Effector memory CD8-positive, alpha-beta T cell (primary cell): ENCODE measurements around the gene PAM16.
"Not testable (repeated sequence)": the region's sequence is repeated elsewhere in the genome, so short reads cannot be mapped to it uniquely, and the experiment has no call there.

Source experiments
- ATAC-seq: fragments of 150-1000 bp; cut with Tn5 transposase; replicated peaks from 2 replicates; pipeline ENCODE4 v1.10.0; 2021; ENCODE audit warnings: mild to moderate bottlenecking, moderate library complexity
- DNase-seq, 3 experiments: peaks; one replicate each; pipeline ENCODE4 v3.0.0; 2021
- H3K27ac Mint-ChIP-seq, 2 donors: one replicate each; pipeline ENCODE4 v1.8.0; 2022; ENCODE audit warnings: mild to moderate bottlenecking in 2 of 2, mixed read lengths in 2 of 2, moderate library complexity in 2 of 2
- H3K27me3 Mint-ChIP-seq, 2 donors: one replicate each; pipeline ENCODE4 v1.8.0; 2022; ENCODE audit warnings: mixed read lengths in 2 of 2
- H3K36me3 Mint-ChIP-seq: one replicate; pipeline ENCODE4 v1.8.0; 2022; ENCODE audit warnings: mild to moderate bottlenecking, moderate library complexity, mixed read lengths; ENCODE audit not compliant: insufficient read depth
- H3K4me1 Mint-ChIP-seq, 2 donors: one replicate each; pipeline ENCODE4 v1.8.0; 2022; ENCODE audit warnings: low read depth in 2 of 2, mixed read lengths in 2 of 2
- H3K4me3 Mint-ChIP-seq, 2 donors: one replicate each; pipeline ENCODE4 v1.8.0; 2022; ENCODE audit warnings: mild to moderate bottlenecking in 2 of 2, mixed read lengths in 2 of 2, moderate library complexity in 2 of 2
- H3K9me3 Mint-ChIP-seq, 2 donors: one replicate each; pipeline ENCODE4 v1.8.0; 2022; ENCODE audit warnings: mixed read lengths in 2 of 2

PAM16 gene

DNA sequence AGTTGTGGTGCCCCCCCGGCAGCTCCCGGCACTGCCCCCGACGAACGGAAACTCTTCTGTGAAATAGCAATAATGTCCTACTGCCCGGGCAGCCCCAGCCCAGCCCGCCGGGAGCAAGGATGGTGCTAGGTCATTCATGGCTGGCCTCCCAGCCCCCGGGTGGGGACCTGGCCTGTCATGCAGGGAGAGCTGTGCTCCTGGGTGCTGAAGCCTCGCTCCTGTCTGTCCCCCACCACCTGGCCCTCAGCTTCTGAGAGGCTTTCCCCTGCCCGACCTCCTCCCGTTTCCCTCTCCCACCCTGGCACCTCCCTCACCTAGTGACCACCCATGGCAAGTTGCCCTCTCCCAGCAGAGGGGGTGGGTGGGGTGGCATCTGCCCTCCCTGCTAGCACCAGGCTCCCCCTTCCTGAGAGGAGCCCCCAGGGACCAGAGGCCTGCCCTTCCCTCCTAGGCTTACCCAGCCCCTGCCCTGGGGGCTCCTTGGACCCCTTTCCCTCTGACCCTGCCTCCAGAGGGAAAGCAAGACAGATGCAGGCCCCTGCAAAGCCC, 13.5 kb downstream of the PAM16 start:
- H3K4me1 Mint-ChIP-seq, result no peaks in the 10 kb centered on the region
- H3K36me3 Mint-ChIP-seq, result peaks cover 3% of the 10 kb centered on the region
- H3K27me3 Mint-ChIP-seq, result no peaks in the 10 kb centered on the region
- no peak overlapping the region for H3K4me3 Mint-ChIP-seq
- H3K9me3 Mint-ChIP-seq, result no peaks in the 10 kb centered on the region
- H3K27ac Mint-ChIP-seq, result no peak overlapping the region
- ATAC-seq (no peak), DNase-seq (no peak)

DNA sequence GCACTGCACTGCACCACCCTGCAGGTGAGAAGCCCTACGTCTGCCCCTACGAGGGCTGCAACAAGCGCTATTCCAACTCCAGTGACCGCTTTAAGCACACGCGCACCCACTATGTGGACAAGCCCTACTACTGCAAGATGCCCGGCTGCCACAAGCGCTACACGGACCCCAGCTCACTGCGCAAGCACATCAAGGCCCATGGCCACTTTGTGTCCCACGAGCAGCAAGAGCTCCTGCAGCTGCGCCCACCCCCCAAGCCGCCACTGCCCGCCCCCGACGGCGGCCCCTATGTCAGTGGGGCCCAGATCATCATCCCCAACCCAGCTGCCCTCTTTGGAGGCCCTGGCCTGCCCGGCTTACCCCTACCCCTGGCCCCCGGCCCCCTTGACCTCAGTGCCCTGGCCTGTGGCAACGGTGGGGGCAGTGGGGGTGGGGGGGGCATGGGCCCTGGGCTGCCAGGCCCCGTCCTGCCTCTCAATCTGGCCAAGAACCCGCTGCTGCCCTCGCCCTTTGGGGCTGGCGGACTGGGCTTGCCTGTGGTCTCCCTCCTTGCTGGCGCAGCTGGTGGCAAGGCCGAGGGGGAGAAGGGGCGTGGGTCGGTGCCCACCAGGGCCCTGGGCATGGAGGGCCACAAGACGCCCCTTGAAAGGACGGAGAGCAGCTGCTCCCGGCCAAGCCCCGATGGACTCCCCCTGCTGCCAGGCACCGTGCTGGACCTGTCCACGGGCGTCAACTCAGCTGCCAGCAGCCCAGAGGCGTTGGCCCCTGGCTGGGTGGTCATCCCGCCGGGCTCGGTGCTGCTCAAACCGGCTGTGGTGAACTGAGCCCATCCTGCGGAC, 14.2 kb downstream of the PAM16 start:
- ATAC-seq, result no peak
- Mint-ChIP-seq H3K4me1 (no peaks in the 10 kb centered on the region), H3K36me3 (peaks cover 3% of the 10 kb centered on the region), H3K27me3 (no peaks in the 10 kb centered on the region), H3K27ac (no peak overlapping the region), H3K9me3 (no peaks in the 10 kb centered on the region), H3K4me3 (no peak overlapping the region)
- DNase-seq, result no peak

DNA sequence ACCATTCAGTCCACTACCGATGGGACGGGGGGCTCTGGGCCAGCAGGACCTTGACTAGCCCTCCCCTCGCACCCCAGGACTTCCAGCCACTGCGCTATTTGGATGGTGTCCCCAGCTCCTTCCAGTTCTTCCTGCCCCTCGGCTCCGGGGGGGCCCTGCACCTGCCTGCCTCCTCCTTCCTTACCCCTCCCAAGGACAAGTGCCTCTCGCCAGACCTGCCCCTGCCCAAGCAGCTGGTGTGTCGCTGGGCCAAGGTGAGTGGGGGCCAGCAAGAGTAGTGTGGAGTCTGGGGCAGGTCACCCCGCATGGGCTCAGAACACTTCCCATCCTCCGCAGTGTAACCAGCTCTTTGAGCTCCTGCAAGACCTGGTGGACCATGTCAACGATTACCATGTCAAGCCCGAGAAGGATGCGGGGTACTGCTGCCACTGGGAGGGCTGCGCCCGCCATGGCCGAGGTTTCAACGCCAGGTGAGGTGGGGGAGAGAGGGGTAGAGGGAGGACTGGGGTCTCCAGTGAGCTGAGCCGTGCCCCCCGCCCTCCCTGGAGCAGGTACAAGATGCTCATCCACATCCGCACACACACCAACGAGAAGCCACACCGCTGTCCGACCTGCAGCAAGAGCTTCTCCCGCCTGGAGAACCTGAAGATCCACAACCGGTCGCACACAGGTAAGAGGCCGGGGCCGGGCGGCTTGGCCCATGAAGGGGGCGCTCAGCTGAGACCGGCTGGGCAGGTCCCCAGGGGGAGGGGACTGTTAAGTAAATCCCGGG, 16.2 kb downstream of the PAM16 start:
- H3K27me3 Mint-ChIP-seq, result no peaks in the 10 kb centered on the region
- DNase-seq, result no peak
- no peaks in the 10 kb centered on the region for H3K4me1 Mint-ChIP-seq
- H3K9me3 Mint-ChIP-seq, result no peaks in the 10 kb centered on the region
- no peak overlapping the region for H3K27ac Mint-ChIP-seq
- H3K36me3 Mint-ChIP-seq, result peaks cover 3% of the 10 kb centered on the region
- no peak for ATAC-seq
- H3K4me3 Mint-ChIP-seq, result no peak overlapping the region

DNA sequence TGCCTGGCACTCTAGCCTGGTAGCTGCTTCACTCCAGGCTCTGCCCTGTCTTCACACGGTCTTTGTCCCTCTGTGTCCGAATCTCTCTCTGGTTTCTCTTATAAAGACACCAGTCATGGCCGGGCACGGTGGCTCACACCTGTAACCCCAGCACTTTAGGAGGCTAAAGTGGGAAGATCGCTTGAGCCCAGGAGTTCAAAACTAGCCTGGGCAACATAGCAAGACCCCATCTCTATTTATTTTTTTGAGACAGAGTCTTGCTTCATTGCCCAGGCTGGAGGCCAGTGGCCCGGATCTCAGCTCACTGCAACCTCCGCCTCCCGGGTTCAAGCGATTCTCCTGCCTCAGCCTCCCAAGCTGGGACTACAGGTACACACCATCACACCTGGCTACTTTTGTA, 17.4 kb downstream of the PAM16 start:
- ATAC-seq, H3K4me1 Mint-ChIP-seq, H3K36me3 Mint-ChIP-seq, H3K4me3 Mint-ChIP-seq, DNase-seq, H3K27me3 Mint-ChIP-seq, H3K9me3 Mint-ChIP-seq, H3K27ac Mint-ChIP-seq: not testable (repeated sequence)

DNA sequence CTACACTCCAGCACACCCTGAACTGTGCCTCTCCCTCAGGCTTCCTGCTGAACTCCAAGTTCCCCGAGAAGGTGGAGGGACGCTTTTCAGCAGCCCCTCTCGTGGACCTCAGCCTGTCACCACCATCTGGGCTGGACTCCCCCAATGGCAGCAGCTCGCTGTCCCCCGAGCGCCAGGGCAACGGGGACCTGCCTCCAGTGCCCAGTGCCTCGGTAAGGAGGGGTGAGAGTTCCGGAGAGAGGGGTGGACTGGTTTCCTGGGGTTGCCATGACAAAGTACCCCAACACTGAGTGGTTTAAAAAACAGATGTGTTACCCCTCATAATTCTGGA, 17.8 kb downstream of the PAM16 start:
- H3K27ac Mint-ChIP-seq, result no peak overlapping the region
- no peak overlapping the region for H3K4me3 Mint-ChIP-seq
- no peak for DNase-seq
- ATAC-seq, result no peak
- no peaks in the 10 kb centered on the region for H3K9me3 Mint-ChIP-seq
- H3K4me1 Mint-ChIP-seq, result no peaks in the 10 kb centered on the region
- H3K27me3 Mint-ChIP-seq, result peaks cover 0 to 4% of the 10 kb centered on the region in 2 donors
- H3K36me3 Mint-ChIP-seq, result peaks cover 3% of the 10 kb centered on the region

DNA sequence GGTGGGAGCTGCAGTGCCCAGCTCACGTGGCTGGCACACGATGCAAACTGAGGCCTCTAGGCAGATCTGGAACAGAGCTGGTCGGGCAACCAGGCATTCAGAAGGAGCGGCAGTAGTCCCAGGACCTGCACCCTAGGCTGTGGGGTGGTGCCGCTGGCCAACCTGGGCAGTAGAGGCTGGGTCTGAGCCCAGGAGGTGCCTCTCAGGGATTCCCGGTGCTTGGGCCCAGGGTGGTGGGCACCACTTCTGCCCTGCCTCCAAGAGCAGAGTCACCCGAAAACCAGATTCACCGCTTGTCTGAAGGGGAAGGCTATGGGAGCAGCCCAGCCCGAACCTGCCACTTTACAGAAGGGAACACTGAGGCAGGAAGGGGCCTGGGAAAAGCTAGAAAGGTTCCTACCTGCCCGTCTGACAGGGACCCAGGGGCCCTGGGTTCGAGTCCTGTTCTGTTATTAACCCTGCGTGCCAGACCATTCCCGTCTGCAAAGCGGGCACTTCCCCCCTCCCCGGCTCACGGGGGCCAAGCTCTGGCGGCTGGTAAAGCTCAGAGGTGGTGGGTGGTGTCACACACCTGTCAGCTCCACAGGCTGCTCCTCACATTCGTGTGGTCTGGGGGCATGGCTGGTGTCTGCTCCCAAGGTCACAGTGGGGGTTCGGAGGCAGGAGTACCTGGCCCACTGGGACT, 18.4 kb downstream of the PAM16 start:
- Mint-ChIP-seq H3K9me3 (no peaks in the 10 kb centered on the region), H3K27me3 (peaks cover 0 to 8% of the 10 kb centered on the region in 2 donors), H3K4me1 (no peaks in the 10 kb centered on the region), H3K4me3 (no peak overlapping the region), H3K27ac (no peak overlapping the region), H3K36me3 (peaks cover 3% of the 10 kb centered on the region)
- no peak for DNase-seq
- no peak for ATAC-seq

DNA sequence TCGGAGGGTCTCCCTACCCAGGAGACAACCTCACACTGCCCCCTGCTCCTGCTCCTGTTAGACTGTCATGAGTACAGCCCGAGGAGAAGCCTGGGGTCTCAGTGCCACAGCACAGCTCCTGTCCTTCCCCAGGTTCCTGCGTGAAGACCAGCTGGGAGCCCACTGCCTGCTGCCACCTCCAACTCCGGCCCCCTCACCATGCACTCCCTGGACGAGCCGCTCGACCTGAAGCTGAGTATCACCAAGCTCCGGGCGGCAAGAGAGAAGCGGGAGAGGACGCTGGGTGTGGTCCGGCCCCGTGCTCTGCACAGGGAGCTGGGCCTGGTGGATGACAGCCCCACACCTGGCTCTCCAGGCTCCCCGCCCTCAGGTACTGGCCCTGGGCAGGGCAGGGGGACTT, 19.0 kb downstream of the PAM16 start:
- H3K36me3 Mint-ChIP-seq, result peaks cover 3% of the 10 kb centered on the region
- no peak overlapping the region for H3K4me3 Mint-ChIP-seq
- no peaks in the 10 kb centered on the region for H3K9me3 Mint-ChIP-seq
- DNase-seq (no peak), ATAC-seq (no peak)
- no peak overlapping the region for H3K27ac Mint-ChIP-seq
- H3K27me3 Mint-ChIP-seq, result peaks cover 0 to 8% of the 10 kb centered on the region in 2 donors
- no peaks in the 10 kb centered on the region for H3K4me1 Mint-ChIP-seq

DNA sequence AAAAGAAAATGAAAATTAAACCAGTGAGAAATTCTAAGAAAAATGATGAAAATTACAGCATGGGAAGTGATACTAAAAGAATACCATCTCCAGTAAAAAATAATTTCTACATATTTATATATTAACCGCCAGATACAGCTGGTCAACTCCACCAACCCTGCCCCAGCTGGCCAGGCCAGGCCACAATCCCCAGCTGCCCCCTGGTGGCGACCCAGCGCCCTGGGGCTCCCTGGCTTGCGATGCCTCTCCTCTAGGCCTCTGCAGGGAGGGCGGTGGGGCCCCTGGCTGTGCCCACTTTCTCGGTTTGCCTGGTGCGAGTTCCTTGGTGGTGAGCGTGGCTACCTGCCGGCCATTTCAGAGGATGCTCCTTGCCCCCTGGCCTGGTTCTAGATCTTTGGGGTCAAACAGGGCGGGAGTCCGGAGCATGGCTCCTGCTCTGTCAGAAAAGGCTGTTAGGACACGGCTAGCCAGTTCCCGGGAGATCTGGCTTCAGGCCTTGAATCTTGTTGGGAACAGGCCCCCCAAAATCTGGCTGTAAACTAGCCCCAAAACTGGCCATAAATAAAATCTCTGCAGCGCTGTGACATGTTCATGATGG, 20.7 kb downstream of the PAM16 start:
- H3K4me3 Mint-ChIP-seq, result no peak overlapping the region
- no peaks in the 10 kb centered on the region for H3K9me3 Mint-ChIP-seq
- peaks cover 3% of the 10 kb centered on the region for H3K36me3 Mint-ChIP-seq
- ATAC-seq (peak; percentile 78), DNase-seq (peak; percentile 70 to 73 (median 73))
- no peaks in the 10 kb centered on the region for H3K4me1 Mint-ChIP-seq
- peaks cover 0 to 8% of the 10 kb centered on the region in 2 donors for H3K27me3 Mint-ChIP-seq
- H3K27ac Mint-ChIP-seq, result no peak overlapping the region

DNA sequence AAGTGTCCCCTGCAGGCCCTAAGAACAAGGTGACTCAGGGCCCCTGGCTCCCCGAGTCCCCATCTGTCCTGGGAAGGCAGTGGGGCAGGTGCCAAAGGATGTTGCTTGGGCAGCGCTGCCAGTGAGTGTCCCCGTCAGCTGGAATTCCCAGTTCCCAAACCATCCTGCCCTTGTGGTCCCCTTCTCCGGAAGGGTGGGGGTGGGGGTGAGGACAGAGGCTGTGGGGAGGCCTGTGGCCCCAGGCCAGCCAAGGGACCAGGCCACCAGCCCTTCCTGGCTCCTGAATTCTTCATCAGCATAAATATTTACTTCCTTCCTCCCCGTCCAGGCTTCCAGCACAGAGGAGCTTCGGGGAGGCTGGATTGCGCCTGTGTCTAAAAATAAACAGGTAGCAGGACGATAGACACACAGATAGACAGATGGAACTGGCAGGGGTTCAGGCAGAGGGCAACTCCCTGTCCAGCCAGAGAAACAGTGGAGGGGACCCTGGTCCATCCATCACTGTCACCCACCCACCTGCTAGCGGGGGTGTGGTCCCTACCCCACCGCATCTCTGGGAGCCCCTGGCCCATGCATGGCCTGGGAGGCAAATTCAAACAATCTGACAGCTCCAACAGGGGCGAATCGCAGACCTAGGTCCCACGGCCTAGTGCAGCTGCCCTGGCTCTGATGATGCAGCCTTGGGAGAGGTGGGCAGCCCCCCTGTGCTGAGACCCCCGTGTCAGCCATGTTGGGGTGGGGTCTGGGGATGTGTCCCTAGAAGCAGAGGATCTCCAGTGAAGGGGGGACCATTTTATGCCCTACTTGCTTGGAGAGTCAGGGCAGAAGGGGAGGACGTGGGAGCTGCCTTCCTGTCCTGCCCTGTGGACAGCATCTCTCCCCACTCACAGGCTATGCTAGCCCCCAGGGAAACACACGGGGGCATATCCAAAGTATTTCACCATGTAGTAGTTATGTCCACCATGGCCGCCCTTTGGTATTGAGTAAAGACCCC, 22.0 kb downstream of the PAM16 start:
- Mint-ChIP-seq H3K4me3 (peak overlapping the region in 1 of 2 donors; percentile 68), H3K27me3 (peaks cover 0 to 8% of the 10 kb centered on the region in 2 donors), H3K9me3 (no peaks in the 10 kb centered on the region), H3K4me1 (no peaks in the 10 kb centered on the region), H3K27ac (no peak overlapping the region), H3K36me3 (peaks cover 3% of the 10 kb centered on the region)
- no peak for DNase-seq
- ATAC-seq, result no peak

DNA sequence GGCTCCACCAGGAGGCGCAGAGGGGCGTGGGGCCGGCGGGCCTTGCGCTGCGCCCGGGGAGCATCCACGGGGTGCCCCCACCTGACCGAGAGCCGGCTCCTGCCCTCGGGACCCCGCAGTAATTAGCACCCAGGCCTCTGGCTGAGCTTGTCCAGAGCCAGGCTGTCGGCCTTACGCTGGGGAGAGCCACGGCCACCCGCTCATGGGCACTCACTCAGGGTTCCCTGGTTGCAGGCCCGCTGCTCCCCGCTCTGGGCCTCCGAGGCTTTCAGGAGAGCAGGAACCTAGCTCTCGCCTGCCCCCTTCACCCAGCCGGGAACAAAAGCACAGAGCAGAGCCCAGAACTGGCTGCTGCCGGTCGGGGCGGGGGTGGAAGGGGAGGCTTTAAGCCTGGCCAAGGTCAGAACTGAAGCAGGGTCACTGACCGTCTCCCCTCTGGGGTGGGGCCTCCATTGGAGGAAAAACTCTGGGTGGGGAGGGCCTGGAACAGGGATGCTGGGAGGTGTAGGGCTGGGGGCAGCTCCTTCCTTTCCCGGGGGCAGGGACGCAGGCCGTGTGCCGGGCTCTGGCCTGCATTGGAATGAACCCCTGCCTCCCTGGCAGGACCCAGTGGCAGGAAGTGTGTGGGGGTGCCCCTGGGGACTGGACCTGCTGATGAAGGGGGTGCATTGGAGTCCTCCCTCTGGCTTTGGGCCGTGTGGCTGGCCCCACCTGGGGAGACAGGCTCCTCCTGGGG, 22.9 kb downstream of the PAM16 start:
- Mint-ChIP-seq H3K4me1 (no peaks in the 10 kb centered on the region), H3K27ac (no peak overlapping the region), H3K4me3 (peak overlapping the region; percentile 68 to 69), H3K9me3 (no peaks in the 10 kb centered on the region), H3K27me3 (peaks cover 0 to 8% of the 10 kb centered on the region in 2 donors), H3K36me3 (peaks cover 3% of the 10 kb centered on the region)
- DNase-seq (peak in 1 of 3 experiments; percentile 40), ATAC-seq (peak; percentile 73)

DNA sequence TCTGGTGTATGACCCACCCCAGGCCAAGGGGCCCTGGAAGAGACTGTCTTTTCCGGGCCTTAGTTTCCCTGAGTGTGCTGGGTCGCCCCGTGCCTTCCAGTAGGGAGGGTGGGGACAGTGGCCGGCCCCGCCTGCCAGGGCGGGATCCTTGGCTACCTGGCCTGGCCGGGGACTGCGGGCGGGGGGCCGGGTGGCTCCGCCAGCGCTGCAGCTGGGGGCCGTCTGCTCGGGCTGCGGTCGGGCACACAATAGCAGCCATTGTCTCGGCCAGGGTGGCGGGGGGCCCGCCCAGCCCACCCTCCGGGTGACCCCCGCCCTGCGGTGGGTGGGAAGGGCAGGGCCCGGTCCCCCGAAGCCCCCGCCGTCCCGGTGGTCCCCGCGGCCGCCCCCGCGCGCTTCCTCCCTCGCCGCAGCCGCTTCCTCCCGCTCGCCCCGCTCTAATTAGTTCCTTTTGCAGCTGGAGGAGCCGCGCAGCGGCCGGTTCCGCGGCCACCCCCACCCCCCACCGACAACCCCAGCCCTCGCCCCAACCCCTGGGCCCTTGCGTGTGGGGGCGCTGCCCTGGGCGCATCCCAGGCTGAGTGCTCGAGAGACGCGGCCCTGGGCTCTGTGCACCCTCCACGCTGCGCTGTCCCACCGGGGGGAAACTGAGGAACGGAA, 23.6 kb downstream of the PAM16 start:
- ATAC-seq (peak; percentile 33), DNase-seq (no peak)
- Mint-ChIP-seq H3K4me1 (no peaks in the 10 kb centered on the region), H3K27ac (no peak overlapping the region), H3K36me3 (no peaks in the 10 kb centered on the region), H3K9me3 (no peaks in the 10 kb centered on the region), H3K4me3 (peak overlapping the region; percentile 68 to 69), H3K27me3 (peaks cover 0 to 8% of the 10 kb centered on the region in 2 donors)
